ENCODE results near the gene KMT2C.

KMT2C gene

DNA sequence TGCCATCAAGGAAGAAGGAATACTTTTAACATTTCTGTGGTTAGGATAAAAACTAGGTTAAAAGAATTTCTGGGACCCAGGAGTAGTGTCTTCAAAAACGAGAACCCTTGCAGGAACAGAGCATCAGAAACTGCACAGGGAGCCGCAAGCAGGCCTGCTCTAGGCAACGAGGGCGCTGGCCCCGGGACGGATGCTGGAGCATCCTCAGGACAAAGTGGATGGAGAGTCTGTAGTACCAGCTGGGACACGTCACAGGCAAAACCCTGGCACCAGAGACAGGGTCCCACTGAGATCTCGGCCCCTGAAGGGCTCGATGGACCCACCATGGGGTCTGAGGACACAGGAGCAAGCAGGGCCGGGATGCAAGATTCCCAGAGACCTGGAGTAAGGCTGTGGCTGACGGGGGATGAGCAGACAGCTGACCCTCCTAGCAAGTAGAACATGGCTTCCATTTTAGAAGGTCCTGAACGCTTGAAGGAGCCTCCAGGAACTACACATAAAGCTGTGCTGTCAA is 303.8 kb downstream of the KMT2C start:
- DNase-seq: no peak

DNA sequence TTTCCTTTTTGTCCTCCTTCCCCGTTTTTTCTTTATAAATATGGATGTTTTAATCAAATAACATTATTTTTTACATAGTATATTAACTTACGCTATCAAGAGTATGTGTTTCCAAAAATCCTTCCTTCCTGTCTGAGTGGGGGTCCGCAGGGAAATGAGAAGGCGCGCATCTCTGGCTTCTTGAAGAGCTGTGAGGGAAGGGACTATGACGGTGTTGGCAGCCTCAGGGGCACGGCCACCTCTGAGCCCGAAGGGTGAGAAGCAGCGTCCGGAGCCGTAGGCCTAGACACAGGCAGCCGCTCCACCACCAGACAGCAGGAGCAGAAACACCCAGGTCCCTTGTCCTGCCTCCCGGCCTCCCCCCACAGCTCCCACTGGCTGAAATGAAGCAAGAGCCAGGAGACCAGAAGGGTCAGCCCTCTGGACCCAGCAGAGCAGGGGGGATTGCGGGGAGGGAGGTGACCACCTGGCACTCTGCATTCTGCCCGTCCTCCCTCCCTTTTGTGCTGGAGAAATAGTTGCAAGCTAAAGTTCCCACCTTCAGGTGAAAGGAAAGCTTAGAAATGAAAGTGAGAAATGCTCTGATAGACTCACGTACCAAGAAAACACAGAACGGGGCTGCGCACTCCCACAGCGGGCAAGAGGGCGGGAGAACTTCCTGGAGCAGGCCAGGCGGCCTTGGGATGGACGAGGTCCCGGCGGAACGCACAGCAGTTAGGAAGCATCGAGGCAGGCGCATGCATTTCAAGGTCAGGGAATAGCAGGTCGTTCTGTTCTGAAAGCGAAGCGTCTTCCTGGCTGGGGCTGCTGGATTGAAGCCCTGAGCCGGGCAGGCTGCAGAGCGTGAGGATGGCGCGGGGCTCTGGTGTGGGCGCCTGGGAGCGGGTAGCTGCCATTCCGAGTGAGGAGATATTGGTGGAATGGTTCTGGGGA is 304.9 kb downstream of the KMT2C start:
- no peak for DNase-seq

DNA sequence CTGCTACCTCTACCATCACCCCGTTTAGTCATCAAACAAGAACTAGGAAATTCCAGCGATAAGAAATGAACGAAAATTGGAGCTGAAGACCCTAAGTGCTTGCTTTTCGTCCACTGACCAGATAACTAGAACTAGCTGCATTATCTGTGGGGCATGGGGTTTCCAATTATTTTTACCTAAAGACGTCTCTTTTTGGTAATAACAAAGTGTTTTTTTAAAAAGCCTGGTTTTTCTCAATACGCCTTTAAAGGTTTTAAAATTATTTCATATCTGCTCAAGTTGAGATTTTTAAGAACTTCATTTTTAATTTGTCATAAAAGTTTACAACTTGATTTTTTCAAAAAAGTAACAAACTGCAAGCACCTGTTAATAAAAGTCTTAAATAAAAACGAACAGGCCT is 306.1 kb downstream of the KMT2C start:
- no peak for DNase-seq

DNA sequence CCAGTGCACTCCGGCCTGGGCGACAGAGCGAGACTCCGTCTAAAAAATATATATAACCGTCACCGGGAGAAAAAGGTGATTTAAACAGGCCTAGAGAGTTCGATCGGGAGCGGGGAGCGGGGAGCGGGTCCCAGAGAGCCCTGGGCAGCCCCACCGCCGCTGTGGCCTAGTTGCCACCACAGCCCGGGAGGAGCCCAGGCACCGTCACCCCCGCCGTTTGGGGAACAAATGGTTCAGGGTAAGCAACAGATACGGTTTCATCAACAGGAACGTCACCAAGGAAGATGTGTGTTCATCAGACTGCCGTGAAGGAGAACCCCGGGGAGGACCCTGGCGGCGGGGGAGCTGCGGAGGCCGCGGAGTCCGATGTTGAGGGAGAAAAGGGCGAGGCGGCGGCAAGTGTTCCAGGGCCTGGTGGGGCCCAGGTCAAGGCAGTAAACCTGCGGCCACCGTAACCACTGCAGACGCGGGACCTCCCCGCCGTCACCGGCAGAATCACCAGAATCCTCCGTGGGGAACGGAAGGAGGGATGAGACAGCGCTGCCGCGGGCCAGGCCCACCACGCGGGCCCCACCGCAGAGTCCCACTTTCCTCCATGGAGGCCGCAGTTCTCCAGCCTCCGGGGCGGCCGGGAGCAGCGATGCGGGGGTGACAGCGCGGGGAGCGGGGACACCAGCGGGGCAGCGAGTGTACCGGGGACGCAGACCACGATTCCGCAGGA is 306.9 kb downstream of the KMT2C start:
- DNase-seq: no peak

DNA sequence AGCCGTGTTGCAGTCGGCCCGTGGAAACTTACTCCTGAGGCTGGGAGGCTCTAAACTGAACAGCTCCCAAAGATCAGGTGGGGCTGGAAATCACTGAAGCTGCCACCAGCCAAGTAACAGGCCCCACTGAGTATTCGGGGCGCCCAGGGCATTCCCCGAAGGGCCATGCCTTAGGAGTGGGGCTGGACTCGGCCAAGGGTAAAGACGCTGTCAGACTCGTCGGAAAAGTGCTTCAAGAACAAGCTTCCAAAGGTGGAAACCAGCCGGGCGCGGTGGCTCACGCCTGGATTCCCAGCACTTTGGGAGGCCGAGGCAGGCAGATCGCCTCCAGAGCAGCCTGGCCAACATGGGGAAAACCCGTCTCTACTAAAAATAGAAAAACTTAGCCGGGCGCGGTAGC is 307.6 kb downstream of the KMT2C start:
- no peak for DNase-seq

DNA sequence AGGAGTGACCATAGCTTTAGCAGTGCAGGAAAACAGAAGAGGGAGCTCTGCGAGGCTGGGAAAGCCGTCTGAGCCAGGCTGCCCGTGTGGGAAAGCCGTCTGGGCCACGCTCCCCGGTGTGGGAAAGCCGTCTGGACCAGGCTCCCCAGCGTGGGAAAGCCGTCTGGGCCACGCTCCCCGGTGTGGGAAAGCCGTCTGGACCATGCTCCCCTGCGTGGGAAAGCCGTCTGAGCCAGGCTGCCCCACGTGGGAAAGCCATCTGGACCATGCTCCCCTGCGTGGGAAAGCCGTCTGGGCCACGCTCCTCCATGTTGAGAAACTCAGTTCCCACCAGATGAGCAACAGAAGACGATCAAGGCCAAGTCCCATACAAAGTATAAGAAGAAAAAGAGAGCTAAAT is 308.6 kb downstream of the KMT2C start:
- DNase-seq: no peak

DNA sequence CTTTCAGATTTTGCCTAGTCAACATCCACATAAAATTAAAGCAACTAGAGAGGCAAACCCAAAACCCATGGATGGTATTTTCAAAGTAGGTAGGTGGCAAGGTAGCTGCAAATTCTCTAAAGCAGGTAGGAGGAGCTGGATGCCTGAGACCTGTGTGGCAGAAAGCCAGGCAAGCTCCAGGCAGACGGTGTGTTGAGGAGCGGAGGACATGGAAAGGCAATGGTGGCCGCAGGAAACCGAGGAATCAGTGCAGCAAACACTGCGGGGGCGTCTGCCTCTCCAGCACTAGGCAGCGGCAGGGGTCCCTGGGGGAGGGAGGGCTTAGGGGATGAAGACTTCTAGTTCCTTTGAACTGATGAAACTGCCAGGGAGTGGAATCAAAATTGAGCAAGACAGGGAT is 309.1 kb downstream of the KMT2C start:
- DNase-seq: no peak

DNA sequence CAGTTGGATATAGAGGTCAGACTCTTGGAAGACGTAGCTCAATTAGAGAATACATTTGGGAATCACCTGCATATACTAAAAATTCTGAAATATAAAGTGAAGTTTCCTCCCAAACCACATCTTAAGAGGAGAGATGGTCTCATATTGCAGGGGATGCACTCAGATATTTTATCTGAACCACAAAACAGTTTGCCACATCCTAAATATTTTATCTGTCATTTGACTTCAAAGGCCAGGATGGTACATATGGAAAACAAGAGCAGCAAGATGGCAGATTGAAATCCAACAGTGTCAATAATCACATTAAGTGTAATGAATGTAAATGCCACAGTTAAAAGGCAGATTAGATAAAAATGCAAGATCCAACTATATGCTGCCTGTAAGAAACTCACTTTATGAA is 313.3 kb downstream of the KMT2C start:
- no peak for DNase-seq

DNA sequence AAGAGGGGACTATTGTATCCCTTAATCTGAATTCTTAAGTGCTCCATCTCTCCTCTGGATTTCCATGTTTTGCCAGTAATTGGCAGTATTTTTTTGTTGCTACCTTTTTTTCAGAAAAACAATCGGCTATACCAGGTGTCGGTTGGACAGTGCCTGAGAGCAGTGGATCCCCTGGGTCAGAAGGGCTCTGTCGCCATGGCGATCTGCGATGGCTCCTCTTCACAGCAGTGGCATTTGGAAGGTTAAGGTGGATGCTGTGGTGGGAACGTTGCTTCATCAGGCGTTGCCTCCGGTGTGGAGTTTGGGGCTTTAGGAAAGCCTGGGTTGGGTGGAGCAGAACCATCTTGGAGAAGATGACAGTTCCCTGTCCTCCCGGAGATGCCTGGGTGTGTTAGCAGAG is 314.4 kb downstream of the KMT2C start:
- no peak for DNase-seq

DNA sequence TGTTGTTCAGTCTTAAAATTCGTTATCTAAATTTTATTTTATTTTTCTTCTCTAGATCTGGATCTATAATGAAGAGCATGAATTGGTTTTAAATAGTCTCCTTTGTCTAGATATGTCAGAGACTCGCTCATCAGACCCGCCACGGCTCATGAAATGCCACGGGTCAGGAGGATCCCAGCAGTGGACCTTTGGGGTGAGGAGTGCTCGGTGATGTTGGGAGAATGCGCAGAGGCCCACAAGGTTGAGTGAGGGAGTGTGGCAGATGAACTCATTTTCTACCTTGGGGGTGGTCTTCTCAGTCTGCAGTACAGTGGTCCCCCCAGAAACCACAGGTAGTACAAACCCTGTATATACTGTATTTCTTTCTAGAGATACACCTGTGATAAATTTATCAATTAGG is 315.0 kb downstream of the KMT2C start:
- no peak for DNase-seq

DNA sequence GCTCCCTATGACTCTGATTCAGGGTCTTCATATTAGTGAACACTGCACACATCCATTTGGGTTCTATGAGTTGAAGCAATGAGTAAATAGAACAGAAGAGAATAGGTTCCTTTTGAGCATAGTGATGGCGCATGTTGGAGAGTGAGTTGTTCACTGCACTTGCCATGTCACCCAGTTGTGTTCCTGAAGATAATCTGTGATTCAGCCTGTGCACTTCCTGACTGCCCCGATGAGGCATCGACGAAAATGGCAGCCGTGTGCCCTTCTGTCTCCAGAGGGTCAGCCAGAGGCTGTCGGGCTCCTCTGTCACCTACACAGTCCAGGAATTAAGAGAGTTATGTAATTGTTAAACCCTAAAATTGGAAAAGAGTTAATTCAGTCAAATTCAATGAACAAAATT is 315.6 kb downstream of the KMT2C start:
- no peak for DNase-seq

DNA sequence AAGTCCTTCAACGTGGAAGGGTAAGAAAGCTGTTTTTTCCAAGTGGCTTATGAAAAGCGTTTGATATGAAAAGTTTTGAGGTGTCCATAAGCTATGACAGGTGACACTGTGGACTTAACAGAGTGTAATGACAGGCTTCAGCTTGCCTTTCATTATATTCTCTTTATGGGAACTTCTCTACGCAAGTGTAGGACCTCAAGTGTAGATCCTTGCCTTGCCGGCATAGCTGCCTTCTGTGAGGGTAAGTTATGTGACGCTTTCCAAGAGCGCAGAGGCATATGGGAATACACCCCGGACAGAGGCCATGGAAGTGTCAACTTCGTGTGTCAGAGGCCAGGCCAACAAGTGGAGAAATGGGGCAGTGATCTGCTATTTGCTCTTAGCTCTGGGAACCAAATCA is 318.4 kb downstream of the KMT2C start:
- no peak for DNase-seq

DNA sequence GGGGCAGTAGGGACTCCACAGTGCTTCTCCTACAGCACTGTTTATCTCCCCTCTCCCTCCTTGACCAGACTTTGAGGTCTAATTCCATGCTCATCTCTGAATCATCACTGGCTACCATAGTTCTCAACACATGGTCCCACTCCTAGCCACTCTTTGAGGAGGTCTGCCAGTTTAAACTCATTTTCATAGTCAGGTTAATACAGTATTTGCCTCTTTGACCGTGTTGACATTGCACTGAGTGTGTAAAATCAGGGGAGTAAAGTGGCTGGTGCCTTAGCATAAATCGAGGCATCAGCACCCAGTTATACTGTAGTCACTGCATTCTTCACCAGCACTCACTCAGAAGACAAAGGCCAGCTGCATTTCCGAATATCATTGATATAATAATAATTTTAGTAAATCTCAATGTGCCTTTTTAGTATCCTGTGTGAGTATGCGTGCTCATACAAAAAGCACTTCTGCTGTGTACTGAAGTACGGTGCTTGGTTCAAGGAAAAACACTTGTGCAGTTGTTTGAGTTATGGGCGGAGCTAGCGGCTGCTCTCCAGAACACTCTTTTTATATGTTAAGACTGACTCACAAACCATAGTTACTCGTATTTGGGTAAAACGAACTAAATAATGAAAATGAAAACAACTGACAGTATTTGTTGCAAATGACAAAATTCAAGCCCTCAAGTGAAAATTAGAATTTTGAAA is 320.6 kb downstream of the KMT2C start:
- no peak for DNase-seq

DNA sequence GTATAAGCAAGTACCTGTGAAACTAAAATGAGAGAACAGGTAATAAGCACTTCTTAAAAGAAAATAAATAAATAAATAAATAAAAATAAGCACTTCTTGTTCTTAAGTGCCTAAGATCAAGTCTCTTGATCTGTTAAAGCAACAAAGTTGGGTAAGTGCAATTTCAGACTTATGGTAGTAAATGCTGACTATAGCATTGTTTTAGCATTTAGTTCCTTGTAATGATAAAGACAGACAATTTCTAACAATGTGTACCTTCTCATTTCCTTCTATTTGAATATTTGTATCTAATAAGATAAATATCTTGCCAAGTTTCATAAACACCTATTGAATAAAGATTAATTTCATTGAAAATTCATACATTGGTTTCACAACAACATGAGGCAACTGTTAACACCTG is 323.0 kb downstream of the KMT2C start:
- no peak for DNase-seq

DNA sequence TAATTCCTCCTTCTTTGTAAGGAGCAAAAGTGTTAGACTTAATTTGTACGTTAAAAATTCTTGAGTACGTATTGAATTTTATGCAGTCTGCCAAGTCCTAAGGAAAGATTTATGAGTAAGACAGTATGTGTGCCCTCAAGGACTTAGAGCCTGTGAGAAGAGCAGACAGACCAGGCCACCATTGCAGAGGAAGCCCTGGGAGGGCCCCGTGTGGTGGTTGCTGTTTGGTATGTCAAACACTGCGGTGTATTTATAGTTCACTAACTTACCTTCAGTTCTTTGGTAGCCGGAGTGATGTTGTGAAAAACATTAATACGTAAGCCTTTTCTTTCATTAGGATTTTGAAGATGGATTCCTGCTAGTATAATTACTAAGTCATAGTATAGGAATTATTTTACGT is 327.4 kb downstream of the KMT2C start:
- DNase-seq: no peak

DNA sequence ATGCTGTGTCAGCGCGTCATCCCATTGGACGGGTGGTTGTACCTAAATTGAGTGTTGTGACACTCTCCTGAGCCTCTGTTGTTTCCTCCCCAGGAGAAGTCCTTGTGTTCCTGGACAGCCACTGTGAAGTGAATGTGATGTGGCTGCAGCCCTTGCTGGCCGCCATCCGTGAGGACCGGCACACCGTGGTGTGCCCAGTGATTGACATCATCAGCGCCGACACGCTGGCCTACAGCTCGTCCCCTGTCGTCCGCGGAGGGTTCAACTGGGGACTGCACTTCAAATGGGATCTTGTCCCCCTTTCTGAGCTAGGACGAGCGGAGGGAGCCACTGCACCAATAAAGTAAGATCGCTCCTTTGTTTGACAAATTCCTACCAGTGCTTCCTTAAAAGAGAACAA is 327.9 kb downstream of the KMT2C start:
- DNase-seq: no peak

DNA sequence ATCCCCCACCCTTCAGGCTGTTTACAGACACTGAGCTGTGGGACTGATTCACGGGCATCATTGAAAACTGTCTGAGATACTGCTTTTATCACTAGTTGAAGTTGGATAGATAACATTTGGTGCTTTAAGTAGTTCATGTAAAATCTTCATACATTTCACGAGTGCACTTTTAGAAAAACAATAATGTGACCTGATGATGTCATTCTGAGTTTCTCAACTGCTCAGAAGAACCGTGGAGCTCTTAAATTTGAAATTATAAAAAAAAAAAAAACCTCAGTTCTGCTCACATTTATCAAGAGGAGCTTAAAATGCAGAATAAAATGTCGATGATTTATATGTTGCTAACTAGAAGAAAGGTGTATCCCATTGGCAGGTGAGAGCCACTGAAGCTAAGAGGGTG is 328.8 kb downstream of the KMT2C start:
- no peak for DNase-seq

DNA sequence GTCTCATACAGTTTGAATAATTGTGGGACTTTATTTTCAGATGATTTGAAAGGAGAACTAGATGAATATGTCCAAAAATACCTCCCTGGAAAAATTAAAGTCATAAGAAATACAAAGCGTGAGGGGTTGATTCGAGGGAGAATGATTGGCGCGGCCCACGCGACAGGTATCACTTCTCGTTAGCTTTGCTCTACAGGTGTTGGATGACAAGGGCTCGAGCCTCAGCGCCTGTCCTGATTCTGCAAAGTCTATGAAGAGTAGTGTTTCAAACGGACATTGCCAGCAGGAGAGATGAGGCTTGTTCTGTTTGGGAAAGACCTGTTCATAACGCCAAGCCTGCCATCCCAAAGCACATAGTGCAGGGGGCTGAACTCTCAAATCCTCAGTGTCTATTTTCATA is 330.6 kb downstream of the KMT2C start:
- DNase-seq: no peak

DNA sequence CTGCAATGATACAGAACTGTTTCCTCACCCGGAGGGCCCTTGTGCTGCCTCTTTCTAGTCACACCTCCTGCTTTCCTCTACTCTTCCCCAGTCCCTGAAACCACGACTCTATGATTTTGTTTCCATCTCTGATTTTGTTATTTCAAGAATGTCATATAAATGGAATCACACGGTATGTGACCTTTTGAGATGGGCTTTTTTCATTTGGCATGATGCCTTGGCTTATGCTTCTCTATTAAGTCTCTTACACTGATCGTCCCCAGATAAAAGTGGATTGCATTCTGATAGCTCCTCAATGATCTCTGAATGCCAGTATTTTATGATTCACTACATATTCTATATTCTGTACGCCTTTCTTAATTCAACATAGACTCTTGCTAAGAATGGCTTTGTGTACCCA is 332.1 kb downstream of the KMT2C start:
- no peak for DNase-seq

DNA sequence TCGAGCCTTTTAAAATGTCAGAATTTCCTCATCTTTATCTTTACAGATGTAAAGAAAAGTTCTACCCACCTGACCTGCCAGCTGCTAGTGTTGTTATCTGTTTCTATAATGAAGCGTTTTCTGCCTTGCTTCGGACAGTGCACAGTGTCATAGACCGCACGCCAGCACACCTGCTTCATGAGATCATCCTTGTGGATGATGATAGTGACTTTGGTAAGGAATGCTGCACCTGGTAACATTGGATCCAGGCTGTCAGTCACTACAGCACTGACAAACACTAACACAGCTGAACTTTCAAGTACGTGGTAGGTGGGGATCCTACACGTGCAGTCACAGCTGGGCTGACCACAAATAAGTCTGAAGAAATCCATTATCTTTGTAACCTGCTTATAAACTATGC is 332.7 kb downstream of the KMT2C start:
- DNase-seq: no peak

DNA sequence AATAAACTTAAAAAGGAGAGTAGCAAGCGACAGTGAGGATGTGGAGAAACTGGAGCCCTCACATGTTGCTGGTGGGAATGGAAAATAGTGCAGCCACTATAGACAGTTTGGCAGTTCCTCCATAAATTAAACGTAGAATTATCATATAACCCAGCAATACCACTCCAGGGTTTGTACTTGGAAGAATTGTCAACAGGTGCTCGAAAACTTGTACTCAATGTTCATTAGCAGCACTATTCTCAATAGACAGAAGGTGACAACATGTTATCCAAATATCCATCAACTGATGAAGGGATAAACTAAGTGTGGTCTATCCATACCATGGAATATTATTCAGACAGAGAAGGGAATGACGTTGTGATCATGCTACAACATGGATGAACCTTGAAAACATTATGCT is 338.5 kb downstream of the KMT2C start:
- DNase-seq: no peak

DNA sequence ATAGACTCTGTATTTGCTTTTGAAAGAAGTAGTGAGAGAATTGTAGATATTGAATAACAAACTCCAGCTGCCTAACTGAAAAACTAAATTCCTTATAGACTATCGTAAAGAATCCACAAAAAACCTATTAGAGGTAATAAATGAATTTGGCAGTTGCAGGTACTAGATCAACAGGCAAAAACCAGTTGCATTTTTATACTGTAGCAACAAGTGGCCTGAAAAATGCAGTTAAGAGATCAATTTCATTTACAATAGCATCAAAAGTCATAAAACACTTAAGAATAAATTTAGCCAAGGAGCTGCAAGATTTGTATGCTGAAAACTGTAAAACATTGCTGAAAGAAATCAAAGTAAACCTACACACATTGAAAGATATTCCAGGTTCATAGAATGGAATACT is 340.0 kb downstream of the KMT2C start:
- DNase-seq: no peak

DNA sequence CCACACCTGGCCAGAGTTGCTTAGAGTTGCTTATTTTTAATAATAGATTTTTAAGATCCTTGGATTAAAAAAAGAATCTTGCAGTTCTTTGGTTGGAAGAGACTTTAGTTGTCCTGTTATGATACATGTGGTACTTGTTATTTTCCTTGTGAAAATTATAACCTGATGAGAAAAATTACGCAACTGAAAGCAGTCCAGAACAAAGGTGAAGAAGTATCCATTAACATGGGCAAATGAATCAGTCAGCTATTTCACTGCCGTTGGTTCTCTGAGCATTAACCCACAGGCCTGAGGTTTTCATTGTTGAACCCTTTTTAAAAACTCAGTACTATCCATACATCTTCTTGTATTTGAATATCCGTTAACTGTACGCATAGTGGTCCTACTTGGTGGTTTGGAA is 342.1 kb downstream of the KMT2C start:
- no peak for DNase-seq

DNA sequence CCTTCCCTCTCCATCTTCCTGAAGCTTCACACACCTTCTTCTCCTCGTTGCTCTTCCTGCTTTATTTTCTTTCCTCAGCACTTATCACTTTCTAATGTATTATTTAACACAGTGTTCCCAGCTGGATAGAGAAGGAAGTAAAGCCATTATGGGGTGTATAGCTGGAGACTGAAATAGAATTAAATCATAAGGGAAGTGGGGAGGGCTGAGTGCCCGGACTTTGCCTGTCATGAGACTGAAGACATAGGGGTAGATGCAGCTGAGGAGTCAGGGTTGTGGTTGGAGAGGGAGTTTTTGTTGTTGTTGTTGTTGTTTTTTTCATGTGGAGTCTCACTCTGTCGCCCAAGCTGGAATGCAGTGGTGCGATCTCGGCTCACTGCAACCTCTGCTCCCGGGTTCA is 345.1 kb downstream of the KMT2C start:
- DNase-seq: no peak
